ENCODE data around the gene TEAD4. TPM values are rescaled to one million over a fixed set of nuclear protein-coding genes. Genes with fewer than 3 reads are reported as not detected.
A peak's percentile ranks its signal among the peaks of the same experiment; 100 is the strongest.

Gene TEAD4
- total and polyA plus RNA-seq, 10 donors = 5.1 to 24.2 (median 17.4) TPM

GRCh38 chr12:3020850-3021435, 61.7 kb downstream of the TEAD4 start:
- Histone ChIP-seq H3K27me3 (replicated peaks in 1 of 7) (no peaks in the 10 kb centered on the region), H3K4me3 (no peak overlapping the region), H3K4me1 (peaks cover 0 to 12% (median 4%) of the 10 kb centered on the region in 6 donors), H3K27ac (peak overlapping the region in 4 of 8 donors; percentile 27 to 59 (median 44)), H3K36me3 (peaks cover 0 to 33% (median 0%) of the 10 kb centered on the region in 6 donors), H3K9me3 (no peaks in the 10 kb centered on the region)
- DNase-seq = no peak
- TF ChIP-seq POLR2A (IDR thresholded peaks at IDR 0.05) = no peak
- peak in 2 of 3 donors; percentile 34 to 41 for TF ChIP-seq POLR2AphosphoS5 (IDR thresholded peaks at IDR 0.05)
- TF ChIP-seq, protein P1, sequence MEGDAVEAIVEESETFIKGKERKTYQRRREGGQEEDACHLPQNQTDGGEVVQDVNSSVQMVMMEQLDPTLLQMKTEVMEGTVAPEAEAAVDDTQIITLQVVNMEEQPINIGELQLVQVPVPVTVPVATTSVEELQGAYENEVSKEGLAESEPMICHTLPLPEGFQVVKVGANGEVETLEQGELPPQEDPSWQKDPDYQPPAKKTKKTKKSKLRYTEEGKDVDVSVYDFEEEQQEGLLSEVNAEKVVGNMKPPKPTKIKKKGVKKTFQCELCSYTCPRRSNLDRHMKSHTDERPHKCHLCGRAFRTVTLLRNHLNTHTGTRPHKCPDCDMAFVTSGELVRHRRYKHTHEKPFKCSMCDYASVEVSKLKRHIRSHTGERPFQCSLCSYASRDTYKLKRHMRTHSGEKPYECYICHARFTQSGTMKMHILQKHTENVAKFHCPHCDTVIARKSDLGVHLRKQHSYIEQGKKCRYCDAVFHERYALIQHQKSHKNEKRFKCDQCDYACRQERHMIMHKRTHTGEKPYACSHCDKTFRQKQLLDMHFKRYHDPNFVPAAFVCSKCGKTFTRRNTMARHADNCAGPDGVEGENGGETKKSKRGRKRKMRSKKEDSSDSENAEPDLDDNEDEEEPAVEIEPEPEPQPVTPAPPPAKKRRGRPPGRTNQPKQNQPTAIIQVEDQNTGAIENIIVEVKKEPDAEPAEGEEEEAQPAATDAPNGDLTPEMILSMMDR (IDR thresholded peaks at IDR 0.05 in 8 of 11, conservative IDR thresholded peaks at IDR 0.05 in 3 of 11) = no peak
- intact Hi-C loops (cut with DNase I; ENCODE audit: low total_unique reads) = no loop called here
- 64 to 74% (median 67%) methylated on average over 13 of the region's 13 CpGs for WGBS, 5 donors

DNA sequence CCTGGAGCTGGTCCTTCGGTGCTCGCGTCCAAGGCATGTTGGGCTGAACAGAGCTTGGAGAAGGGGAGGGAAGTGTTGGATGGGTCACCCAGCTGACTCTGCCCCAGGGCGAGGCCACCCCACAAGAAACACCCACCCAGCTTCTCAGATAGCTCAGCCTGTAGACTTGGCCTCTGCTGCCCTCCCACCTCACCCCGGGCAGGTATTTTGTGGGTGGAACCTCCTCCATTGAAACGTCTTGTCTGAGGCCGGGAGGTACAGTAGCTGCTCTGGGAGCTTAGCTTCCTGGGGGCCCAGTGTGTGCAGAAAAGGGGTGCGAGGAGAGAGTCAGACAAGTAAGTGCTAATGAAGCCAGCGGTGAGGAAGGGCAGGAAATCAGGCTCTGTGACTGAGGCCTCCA, 63.2 kb downstream of the TEAD4 start:
- H3K27ac ChIP-seq = no peak overlapping the region
- intact Hi-C loops (cut with DNase I; ENCODE audit: low total_unique reads) = no loop called here
- DNase-seq = no peak
- peaks cover 0 to 31% (median 0%) of the 10 kb centered on the region in 6 donors for H3K36me3 ChIP-seq
- no peaks in the 10 kb centered on the region for H3K27me3 ChIP-seq (replicated peaks in 1 of 7)
- WGBS, 5 donors = 83 to 97% (median 91%) methylated on average over 8 to 9 of the region's 9 CpGs
- no peak for TF ChIP-seq POLR2AphosphoS5 (IDR thresholded peaks at IDR 0.05)
- TF ChIP-seq, protein P1 (IDR thresholded peaks at IDR 0.05 in 8 of 11, conservative IDR thresholded peaks at IDR 0.05 in 3 of 11) = no peak
- no peak for TF ChIP-seq POLR2A (IDR thresholded peaks at IDR 0.05)
- H3K4me3 ChIP-seq = no peak overlapping the region
- no peaks in the 10 kb centered on the region for H3K9me3 ChIP-seq
- peaks cover 0 to 12% (median 4%) of the 10 kb centered on the region in 6 donors for H3K4me1 ChIP-seq

DNA sequence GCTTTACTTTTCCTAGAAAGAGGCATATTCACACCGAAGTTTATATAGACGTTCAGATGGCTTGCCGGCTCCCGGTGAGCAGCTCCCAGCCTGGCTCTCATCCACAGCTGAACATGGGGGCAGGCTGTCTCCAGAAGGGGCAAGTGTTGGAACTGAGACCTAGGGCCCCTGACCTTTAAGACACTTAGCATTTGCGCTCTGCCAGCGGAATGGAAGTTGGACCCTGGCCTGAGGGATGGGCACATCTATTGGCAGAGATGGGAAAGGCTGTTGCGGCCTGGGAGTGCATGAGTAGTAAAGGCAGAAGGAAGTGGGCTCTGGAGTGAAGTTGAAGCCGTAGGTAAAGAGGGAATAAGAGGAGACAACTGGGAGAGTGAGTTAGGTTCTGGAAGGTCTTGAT, 63.8 kb downstream of the TEAD4 start:
- H3K27ac ChIP-seq = no peak overlapping the region
- TF ChIP-seq, protein P1 (IDR thresholded peaks at IDR 0.05 in 8 of 11, conservative IDR thresholded peaks at IDR 0.05 in 3 of 11) = no peak
- TF ChIP-seq POLR2AphosphoS5 (IDR thresholded peaks at IDR 0.05) (no peak), POLR2A (IDR thresholded peaks at IDR 0.05) (no peak)
- intact Hi-C loops (cut with DNase I; ENCODE audit: low total_unique reads) = no loop called here
- H3K4me3 ChIP-seq = no peak overlapping the region
- no peaks in the 10 kb centered on the region for H3K9me3 ChIP-seq
- H3K27me3 ChIP-seq (replicated peaks in 1 of 7) = no peaks in the 10 kb centered on the region
- H3K4me1 ChIP-seq = peaks cover 0 to 12% (median 4%) of the 10 kb centered on the region in 6 donors
- H3K36me3 ChIP-seq = peaks cover 0 to 31% (median 0%) of the 10 kb centered on the region in 6 donors
- DNase-seq = no peak
- WGBS, 5 donors = 90 to 94% (median 93%) methylated on average over 8 of the region's 8 CpGs

- no peak for DNase-seq
- WGBS, 5 donors = 76 to 83% (median 78%) methylated on average over 7 of the region's 7 CpGs
- H3K9me3 ChIP-seq = no peaks in the 10 kb centered on the region
- TF ChIP-seq POLR2A (IDR thresholded peaks at IDR 0.05) = no peak
- TF ChIP-seq POLR2AphosphoS5 (IDR thresholded peaks at IDR 0.05) = no peak
- TF ChIP-seq, protein P1 (IDR thresholded peaks at IDR 0.05 in 8 of 11, conservative IDR thresholded peaks at IDR 0.05 in 3 of 11) = no peak
- intact Hi-C loops (cut with DNase I; ENCODE audit: low total_unique reads) = no loop called here
- H3K4me1 ChIP-seq = peaks cover 0 to 13% (median 2%) of the 10 kb centered on the region in 6 donors
- peaks cover 0 to 17% (median 0%) of the 10 kb centered on the region in 6 donors for H3K36me3 ChIP-seq
- H3K27ac ChIP-seq = no peak overlapping the region
- no peak overlapping the region for H3K4me3 ChIP-seq
- peaks cover 0 to 7% (median 0%) of the 10 kb centered on the region in 7 donors for H3K27me3 ChIP-seq (replicated peaks in 1 of 7)
These were observed 68.9 kb downstream of the TEAD4 start for GRCh38 chr12:3028108-3028507.

Data from spleen (tissue), 11 donors.